GM23338 (cell line): ENCODE data around the gene NAPSA. TPM values are rescaled to one million over a fixed set of nuclear protein-coding genes. Genes with fewer than 3 reads are reported as not detected.

ENCODE experiments used
- ATAC-seq: fragments of 200-7000 bp; cut with Tn5 transposase; 3 replicates; pipeline ENCODE4 v1.9.1; 2020
- DNase-seq: peaks from one replicate; pipeline ENCODE4 v3.0.0-alpha.2; 2015; ENCODE audit warnings: low spot score
- H2AFZ ChIP-seq: fragments of 200-600 bp; sonication (generic); 2 replicates; pipeline ENCODE4 v1.8.0; 2016; ENCODE audit warnings: antibody characterized with exemption, mild to moderate bottlenecking, moderate library complexity
- H3F3A ChIP-seq: fragments of 200-600 bp; sonication (generic); replicated peaks from 2 replicates; pipeline ENCODE4 v1.8.0; 2017; ENCODE audit warnings: antibody characterized with exemption, mixed run types, low read depth
- H3K27ac ChIP-seq: fragments of 200-600 bp; sonication (generic); 2 replicates; pipeline ENCODE4 v1.6.1; 2016; ENCODE audit warnings: low read depth
- H3K27me3 ChIP-seq: fragments of 200-600 bp; sonication (generic); 2 replicates; pipeline ENCODE4 v1.8.0; 2016; ENCODE audit warnings: mild to moderate bottlenecking, mixed run types, moderate library complexity; ENCODE audit not compliant: insufficient read depth
- H3K36me3 ChIP-seq: fragments of 200-600 bp; sonication (generic); 2 replicates; pipeline ENCODE4 v1.8.0; 2016; ENCODE audit warnings: mild to moderate bottlenecking; ENCODE audit not compliant: insufficient read depth
- H3K4me1 ChIP-seq: fragments of 200-600 bp; sonication (generic); 2 replicates; pipeline ENCODE4 v1.8.0; 2016; ENCODE audit warnings: mild to moderate bottlenecking, moderate library complexity; ENCODE audit not compliant: insufficient read depth
- H3K4me2 ChIP-seq: fragments of 200-600 bp; sonication (generic); 2 replicates; pipeline ENCODE4 v1.7.1; 2017; ENCODE audit warnings: mixed run types
- H3K4me3 ChIP-seq: fragments of 200-600 bp; sonication (generic); 2 replicates; pipeline ENCODE4 v1.6.1; 2016; ENCODE audit warnings: mixed run types
- H3K79me2 ChIP-seq: fragments of 200-600 bp; sonication (generic); replicated peaks from 2 replicates; pipeline ENCODE4 v1.8.0; 2017; ENCODE audit warnings: mild to moderate bottlenecking; ENCODE audit not compliant: insufficient read depth
- H3K9me2 ChIP-seq: fragments of 200-600 bp; sonication (generic); 2 replicates; pipeline ENCODE4 v1.8.0; 2017; ENCODE audit not compliant: insufficient read depth
- H4K20me1 ChIP-seq: fragments of 200-600 bp; sonication (generic); replicated peaks from 2 replicates; pipeline ENCODE4 v1.8.0; 2017; ENCODE audit warnings: mild to moderate bottlenecking; ENCODE audit not compliant: insufficient read depth
- H3K27ac Mint-ChIP-seq: 2 replicates; pipeline ENCODE4 v1.8.0; 2020; ENCODE audit warnings: inconsistent platforms, mild to moderate bottlenecking, moderate library complexity, mixed read lengths
- H3K27me3 Mint-ChIP-seq: 3 replicates; pipeline ENCODE4 v1.8.0; 2022; ENCODE audit warnings: low read depth, mild to moderate bottlenecking, moderate library complexity, mixed read lengths, inconsistent platforms; ENCODE audit not compliant: insufficient read depth, poor library complexity
- H3K36me3 Mint-ChIP-seq: 3 replicates; pipeline ENCODE4 v1.8.0; 2021; ENCODE audit warnings: low read depth, mild to moderate bottlenecking, inconsistent platforms, moderate library complexity, mixed read lengths
- H3K4me1 Mint-ChIP-seq: 3 replicates; pipeline ENCODE4 v1.8.0; 2020; ENCODE audit warnings: mild to moderate bottlenecking, inconsistent platforms, mixed read lengths
- H3K4me3 Mint-ChIP-seq: 3 replicates; pipeline ENCODE4 v1.8.0; 2021; ENCODE audit warnings: moderate library complexity, mild to moderate bottlenecking, inconsistent platforms, mixed read lengths
- H3K9me3 Mint-ChIP-seq: 3 replicates; pipeline ENCODE4 v1.8.0; 2020; ENCODE audit warnings: moderate library complexity, mild to moderate bottlenecking, inconsistent platforms, mixed read lengths
- CREB1 ChIP-seq: fragments of 250-450 bp; sonication (Bioruptor Pico); IDR thresholded peaks from 2 replicates; pipeline ENCODE4 v1.5.0; 2020; ENCODE audit warnings: low read depth, mild to moderate bottlenecking, moderate library complexity
- ETS1 ChIP-seq: IDR thresholded peaks from 2 replicates; pipeline ENCODE4 v1.6.1; 2016; ENCODE audit warnings: antibody characterized with exemption
- EZH2 ChIP-seq: fragments of 200-600 bp; sonication (generic); IDR thresholded peaks from one replicate; pipeline ENCODE4 v1.8.0; 2017; ENCODE audit warnings: antibody characterized with exemption, mild to moderate bottlenecking, low read depth; ENCODE audit not compliant: unreplicated experiment
- EZH2phosphoT487 ChIP-seq: fragments of 200-600 bp; sonication (generic); IDR thresholded peaks from one replicate; pipeline ENCODE4 v1.8.1; 2018; ENCODE audit warnings: antibody characterized with exemption; ENCODE audit not compliant: unreplicated experiment
- JUNB ChIP-seq: IDR thresholded peaks from one replicate; pipeline ENCODE4 v1.6.1; 2016; ENCODE audit warnings: antibody characterized with exemption; ENCODE audit not compliant: unreplicated experiment
- NANOG ChIP-seq: IDR thresholded peaks from 2 replicates; pipeline ENCODE4 v1.6.1; 2016; ENCODE audit warnings: antibody characterized with exemption, borderline replicate concordance
- POLR2AphosphoS5 ChIP-seq: IDR thresholded peaks from 2 replicates; pipeline ENCODE4 v1.6.1; 2016; ENCODE audit warnings: antibody characterized with exemption, low read depth
- REST ChIP-seq: IDR thresholded peaks from one replicate; pipeline ENCODE4 v1.6.1; 2018; ENCODE audit warnings: antibody characterized with exemption; ENCODE audit not compliant: unreplicated experiment
- STAT1 ChIP-seq: IDR thresholded peaks from one replicate; pipeline ENCODE4 v1.6.1; 2016; ENCODE audit warnings: antibody characterized with exemption; ENCODE audit not compliant: unreplicated experiment
- ZNF114 ChIP-seq: fragments of 250-450 bp; sonication (Bioruptor Pico); IDR thresholded peaks from 2 replicates; pipeline ENCODE4 v1.5.0; 2020; ENCODE audit warnings: mild to moderate bottlenecking, moderate library complexity
- ZNF331 ChIP-seq: fragments of 250-450 bp; sonication (Bioruptor Pico); IDR thresholded peaks from 2 replicates; pipeline ENCODE4 v1.5.0; 2020; ENCODE audit warnings: low read depth, mild to moderate bottlenecking, moderate library complexity
- ZNF462 ChIP-seq: fragments of 250-450 bp; sonication (Bioruptor Pico); IDR thresholded peaks from 2 replicates; pipeline ENCODE4 v1.5.0; 2020; ENCODE audit warnings: mild to moderate bottlenecking, moderate library complexity
- polyA plus RNA-seq: library from polyadenylated mRNA; unstranded; fragments of >200 nt; fragmentation: Nextera tagmentation; extraction: Ambion mirVana; gene quantifications from 2 replicates; pipeline ENCODE4 v1.2.1, GENCODE V29; 2016
- total RNA-seq: library from RNA; depleted of rRNA; stranded (reverse); fragments of >200 nt; shearing (Covaris generic); gene quantifications from 2 replicates; pipeline ENCODE4 v1.2.3, GENCODE V29; 2014

Gene NAPSA
- total and polyA plus RNA-seq, 2 experiments from 2014 or later = 0.14 to 0.99 TPM

- no peak for TF ChIP-seq ZNF462 (CRISPR knock-in tag)
- no peak for TF ChIP-seq EZH2
Observed at GRCh38 chr19:50381881-50382729, 16.7 kb upstream of the NAPSA start (continued).

- H3K27me3 Mint-ChIP-seq = peaks cover 23% of the 10 kb centered on the region
- DNase-seq (no peak), ATAC-seq (no peak)
- H3K27ac ChIP-seq = no peak overlapping the region
- no peak overlapping the region for H3K4me2 ChIP-seq
- H3K4me3 Mint-ChIP-seq = no peak overlapping the region
- H3F3A ChIP-seq = peaks cover 10% of the 10 kb centered on the region
- H3K79me2 ChIP-seq = peaks cover 13% of the 10 kb centered on the region
- peaks cover 41% of the 10 kb centered on the region for H3K36me3 Mint-ChIP-seq
- peaks cover 9% of the 10 kb centered on the region; the same call in 1 of the 2 replicates for H3K36me3 ChIP-seq
- H3K4me3 ChIP-seq = no peak overlapping the region
- no peaks in the 10 kb centered on the region for H3K9me2 ChIP-seq
- peaks cover 13% of the 10 kb centered on the region for H3K4me1 ChIP-seq
- H3K4me1 Mint-ChIP-seq = peaks cover 15% of the 10 kb centered on the region
- H3K27ac Mint-ChIP-seq = no peak overlapping the region
- peaks cover 7% of the 10 kb centered on the region; the same call in 1 of the 3 replicates for H3K9me3 Mint-ChIP-seq
- no peaks in the 10 kb centered on the region for H3K27me3 ChIP-seq
- H4K20me1 ChIP-seq = peaks cover 4% of the 10 kb centered on the region
- H2AFZ ChIP-seq = no peak overlapping the region
- no peak for TF ChIP-seq JUNB
- no peak for TF ChIP-seq ZNF331 (CRISPR knock-in tag)
- no peak for TF ChIP-seq POLR2AphosphoS5
- no peak for TF ChIP-seq ETS1
- no peak for TF ChIP-seq EZH2
- TF ChIP-seq CREB1 = no peak
- no peak for TF ChIP-seq NANOG
- TF ChIP-seq EZH2phosphoT487 = no peak
- no peak for TF ChIP-seq ZNF114
- TF ChIP-seq REST = no peak
- TF ChIP-seq STAT1 = no peak
Observed at GRCh38 chr19:50380751-50381151, 15.3 kb upstream of the NAPSA start.
